Stimulated activated naive CD8-positive, alpha-beta T cell treated with anti-CD3 and anti-CD28 coated beads, Interleukin-15, amount 100 ng/mL, for 72 hours (primary cell): ENCODE measurements around the gene FXR2.

Experiments
- ATAC-seq: fragments of 150-1000 bp; cut with Tn5 transposase; 2 replicates; pipeline ENCODE4 v1.10.0; 2021; ENCODE audit warnings: mild to moderate bottlenecking, moderate library complexity
- DNase-seq, 2 donors: peaks; one replicate each; pipeline ENCODE4 v3.0.0; 2021 to 2022
- H3K27ac Mint-ChIP-seq, 2 donors: one replicate each; pipeline ENCODE4 v1.8.0; 2022; ENCODE audit warnings: mild to moderate bottlenecking in 2 of 2, mixed read lengths in 2 of 2, moderate library complexity in 2 of 2
- H3K27me3 Mint-ChIP-seq: one replicate; pipeline ENCODE4 v1.8.0; 2022; ENCODE audit warnings: mixed read lengths
- H3K4me1 Mint-ChIP-seq: one replicate; pipeline ENCODE4 v1.8.0; 2022; ENCODE audit warnings: mild to moderate bottlenecking, mixed read lengths
- H3K4me3 Mint-ChIP-seq, 2 donors: one replicate each; pipeline ENCODE4 v1.8.0; 2022; ENCODE audit warnings: mild to moderate bottlenecking in 2 of 2, mixed read lengths in 2 of 2, moderate library complexity in 1 of 2
- H3K9me3 Mint-ChIP-seq, 2 donors: one replicate each; pipeline ENCODE4 v1.8.0; 2022; ENCODE audit warnings: mixed read lengths in 2 of 2

FXR2 gene

GRCh38 chr17:7572588-7573323 is 41.9 kb downstream of the FXR2 start:
- Mint-ChIP-seq H3K27me3 (no peaks in the 10 kb centered on the region), H3K4me3 (peak overlapping the region; percentile 98 to 99), H3K27ac (peak overlapping the region; percentile 100), H3K9me3 (no peaks in the 10 kb centered on the region), H3K4me1 (peaks cover 83% of the 10 kb centered on the region)
- DNase-seq: peak; percentile 100
- ATAC-seq: peak; percentile 88

- Mint-ChIP-seq H3K4me1 (peaks cover 78% of the 10 kb centered on the region), H3K4me3 (peak overlapping the region; percentile 98 to 99), H3K27ac (peak overlapping the region; percentile 100), H3K9me3 (no peaks in the 10 kb centered on the region), H3K27me3 (no peaks in the 10 kb centered on the region)
- no peak for DNase-seq
- no peak for ATAC-seq
Measured at GRCh38 chr17:7572338-7572587, 42.4 kb downstream of the FXR2 start.

GRCh38 chr17:7570351-7570750 is 44.3 kb downstream of the FXR2 start:
- Mint-ChIP-seq H3K27ac (no peak overlapping the region), H3K4me1 (peaks cover 64% of the 10 kb centered on the region), H3K4me3 (no peak overlapping the region), H3K27me3 (no peaks in the 10 kb centered on the region), H3K9me3 (no peaks in the 10 kb centered on the region)
- DNase-seq (no peak), ATAC-seq (no peak)

- H3K4me1 Mint-ChIP-seq: peaks cover 64% of the 10 kb centered on the region
- no peaks in the 10 kb centered on the region for H3K9me3 Mint-ChIP-seq
- DNase-seq: no peak
- H3K4me3 Mint-ChIP-seq: no peak overlapping the region
- ATAC-seq: no peak
- no peak overlapping the region for H3K27ac Mint-ChIP-seq
- no peaks in the 10 kb centered on the region for H3K27me3 Mint-ChIP-seq
Measured at GRCh38 chr17:7569571-7569970, 45.1 kb downstream of the FXR2 start.

- Mint-ChIP-seq H3K27ac (peak overlapping the region in 1 of 2 donors; percentile 93), H3K4me3 (peak overlapping the region; percentile 98 to 99)
- ATAC-seq: no peak
Measured at GRCh38 chr17:7563115-7563869, 51.4 kb downstream of the FXR2 start.

GRCh38 chr17:7562208-7562605 is 52.5 kb downstream of the FXR2 start:
- peaks cover 75% of the 10 kb centered on the region for H3K4me1 Mint-ChIP-seq
- H3K9me3 Mint-ChIP-seq: no peaks in the 10 kb centered on the region
- peak overlapping the region; percentile 98 to 99 for H3K4me3 Mint-ChIP-seq
- ATAC-seq (peak; percentile 9), DNase-seq (no peak)
- no peaks in the 10 kb centered on the region for H3K27me3 Mint-ChIP-seq
- H3K27ac Mint-ChIP-seq: peak overlapping the region; percentile 93 to 98

More at GRCh38 chr17:7563115-7563869, 51.4 kb downstream of the FXR2 start:
- Mint-ChIP-seq H3K9me3 (no peaks in the 10 kb centered on the region), H3K27me3 (no peaks in the 10 kb centered on the region), H3K4me1 (peaks cover 66% of the 10 kb centered on the region)
- no peak for DNase-seq

- Mint-ChIP-seq H3K4me3 (peak within 1 kb of the TSS; percentile 98 to 99), H3K27ac (peak within 1 kb of the TSS; percentile 93 to 98), H3K4me1 (peaks cover 76% of the 10 kb centered on the region), H3K27me3 (no peaks in the 10 kb centered on the region), H3K9me3 (no peaks in the 10 kb centered on the region)
- peak; percentile 87 to 90 for DNase-seq
- ATAC-seq: peak; percentile 87
Measured at GRCh38 chr17:7561589-7562207, 53.0 kb downstream of the FXR2 start, which contains the start of gene SENP3. Gene SENP3, plus strand, starts transcription at chr17:7561919. Its CDS starts 1,158 bp downstream, at chr17:7563077.

- H3K4me1 Mint-ChIP-seq: peaks cover 80% of the 10 kb centered on the region
- peak overlapping the region; percentile 98 to 99 for H3K4me3 Mint-ChIP-seq
- DNase-seq (peak; percentile 82 to 89), ATAC-seq (peak; percentile 80)
- peak overlapping the region; percentile 93 to 96 for H3K27ac Mint-ChIP-seq
- H3K27me3 Mint-ChIP-seq: no peaks in the 10 kb centered on the region
- H3K9me3 Mint-ChIP-seq: no peaks in the 10 kb centered on the region
Measured at GRCh38 chr17:7561028-7561575, 53.6 kb downstream of the FXR2 start.

GRCh38 chr17:7560172-7561027 is 54.3 kb downstream of the FXR2 start:
- peak; percentile 58 to 70 for DNase-seq

GRCh38 chr17:7559320-7560171 is 55.2 kb downstream of the FXR2 start:
- H3K4me3 Mint-ChIP-seq: peak overlapping the region; percentile 98 to 99
- ATAC-seq (no peak), DNase-seq (no peak)
- H3K9me3 Mint-ChIP-seq: no peaks in the 10 kb centered on the region
- peaks cover 80% of the 10 kb centered on the region for H3K4me1 Mint-ChIP-seq
- H3K27me3 Mint-ChIP-seq: no peaks in the 10 kb centered on the region
- H3K27ac Mint-ChIP-seq: peak overlapping the region in 1 of 2 donors; percentile 47

More at GRCh38 chr17:7560172-7561027, 54.3 kb downstream of the FXR2 start:
- peaks cover 80% of the 10 kb centered on the region for H3K4me1 Mint-ChIP-seq
- no peaks in the 10 kb centered on the region for H3K27me3 Mint-ChIP-seq
- peak overlapping the region; percentile 93 to 96 for H3K27ac Mint-ChIP-seq
- peak overlapping the region; percentile 98 to 99 for H3K4me3 Mint-ChIP-seq
- H3K9me3 Mint-ChIP-seq: no peaks in the 10 kb centered on the region
- ATAC-seq: peak; percentile 56

- no peak for ATAC-seq
- no peaks in the 10 kb centered on the region for H3K27me3 Mint-ChIP-seq
- peak within 1 kb of the TSS; percentile 98 to 99 for H3K4me3 Mint-ChIP-seq
- peaks cover 77% of the 10 kb centered on the region for H3K4me1 Mint-ChIP-seq
- H3K27ac Mint-ChIP-seq: peak within 1 kb of the TSS; percentile 95
- no peak for DNase-seq
- H3K9me3 Mint-ChIP-seq: no peaks in the 10 kb centered on the region
Measured at GRCh38 chr17:7558544-7559319, 56.0 kb downstream of the FXR2 start, which contains the start of gene TNFSF13. Gene TNFSF13, plus strand, starts transcription at chr17:7558750. Its CDS starts 290 bp downstream, at chr17:7559040.

GRCh38 chr17:7557775-7558543 is 56.7 kb downstream of the FXR2 start:
- Mint-ChIP-seq H3K4me1 (peaks cover 77% of the 10 kb centered on the region), H3K27ac (peak overlapping the region; percentile 95), H3K9me3 (no peaks in the 10 kb centered on the region), H3K4me3 (peak overlapping the region; percentile 98 to 99), H3K27me3 (no peaks in the 10 kb centered on the region)
- ATAC-seq: peak; percentile 29
- peak in 1 of 2 donors; percentile 60 for DNase-seq
